IMR-90 (cell line): Measurements from ENCODE around the gene NPHP4. TPM values are rescaled to one million over a fixed set of nuclear protein-coding genes. Genes with fewer than 3 reads are reported as not detected.

Source experiments
- ATAC-seq: fragments of 200-7000 bp; cut with Tn5 transposase; 2 replicates; pipeline ENCODE4 v1.9.1; 2020; ENCODE audit warnings: low read depth, mild to moderate bottlenecking, moderate library complexity
- BruUV-seq: library from RNA; stranded (reverse); fragments of 400-500 nt; replicated peaks from 2 replicates; lab custom pipeline; 2021; lab: Mats Ljungman, UMichigan
- CTCF ChIA-PET: fragments of 300-600 bp; formaldehyde crosslinking; extraction: SDS; loops from one replicate; lab custom pipeline; 2021; ENCODE audit warnings: antibody characterized with exemption; lab: Yijun Ruan, JAX
- POLR2A ChIA-PET: fragments of 300-600 bp; sonication (Branson Sonifier 250); formaldehyde crosslinking; loops from one replicate; lab custom pipeline; 2022; ENCODE audit warnings: antibody characterized with exemption; ENCODE audit not compliant: unreplicated experiment; lab: Charles Lee
- DNase-seq: peaks from one replicate; pipeline ENCODE4 v3.0.0; 2013
- H2AFZ ChIP-seq: replicated peaks from 2 replicates; pipeline ENCODE3; 2013; ENCODE audit warnings: low read length, mild to moderate bottlenecking; ENCODE audit not compliant: poor library complexity
- H2AK5ac ChIP-seq: 2 replicates; pipeline ENCODE4 v1.6.1; 2013; ENCODE audit warnings: low read depth, low read length, inconsistent platforms
- H2AK9ac ChIP-seq: replicated peaks from 2 replicates; pipeline ENCODE3; 2013; ENCODE audit warnings: mild to moderate bottlenecking, low read depth, low read length, moderate library complexity; ENCODE audit not compliant: poor library complexity
- H2BK120ac ChIP-seq: 2 replicates; pipeline ENCODE4 v1.6.1; 2013; ENCODE audit warnings: low read depth, low read length, inconsistent platforms
- H2BK15ac ChIP-seq: 3 replicates; pipeline ENCODE4 v1.6.1; 2013; ENCODE audit warnings: low read depth, low read length, inconsistent platforms
- H2BK20ac ChIP-seq: 2 replicates; pipeline ENCODE4 v1.6.1; 2013; ENCODE audit warnings: low read depth, mild to moderate bottlenecking, inconsistent platforms, low read length, moderate library complexity
- H2BK5ac ChIP-seq: 2 replicates; pipeline ENCODE4 v1.6.1; 2013; ENCODE audit warnings: mild to moderate bottlenecking, low read depth, low read length, inconsistent platforms; ENCODE audit not compliant: poor library complexity, severe bottlenecking
- H3K14ac ChIP-seq: replicated peaks from 2 replicates; pipeline ENCODE4 v1.6.1; 2013; ENCODE audit warnings: low read depth, low read length, inconsistent platforms
- H3K18ac ChIP-seq: 2 replicates; pipeline ENCODE4 v1.6.1; 2013; ENCODE audit warnings: low read depth, low read length, control low read depth
- H3K23ac ChIP-seq: 2 replicates; pipeline ENCODE4 v1.6.1; 2013; ENCODE audit warnings: low read depth, low read length, inconsistent platforms
- H3K27ac ChIP-seq: 2 replicates; pipeline ENCODE4 v1.5.1; 2013; ENCODE audit warnings: mild to moderate bottlenecking, control low read depth, low read length; ENCODE audit not compliant: insufficient read depth
- H3K27me3 ChIP-seq: 2 replicates; pipeline ENCODE4 v1.6.1; 2013; ENCODE audit warnings: low read length; ENCODE audit not compliant: control insufficient read depth, insufficient read depth
- H3K36me3 ChIP-seq: 2 replicates; pipeline ENCODE4 v1.6.1; 2013; ENCODE audit warnings: low read length, mixed read lengths; ENCODE audit not compliant: control insufficient read depth, insufficient read depth
- H3K4ac ChIP-seq: 2 replicates; pipeline ENCODE4 v1.6.1; 2013; ENCODE audit warnings: low read depth, low read length, inconsistent platforms
- H3K4me1 ChIP-seq: 2 replicates; pipeline ENCODE4 v1.6.1; 2013; ENCODE audit warnings: low read length, mixed read lengths; ENCODE audit not compliant: control insufficient read depth, insufficient read depth
- H3K4me2 ChIP-seq: 2 replicates; pipeline ENCODE4 v1.6.1; 2013; ENCODE audit warnings: low read depth, mild to moderate bottlenecking, control low read depth, low read length, moderate library complexity
- H3K4me3 ChIP-seq: 2 replicates; pipeline ENCODE4 v1.5.1; 2013; ENCODE audit warnings: low read depth, mild to moderate bottlenecking, control low read depth, low read length, moderate library complexity; ENCODE audit not compliant: insufficient read depth
- H3K56ac ChIP-seq: 2 replicates; pipeline ENCODE4 v1.6.1; 2013; ENCODE audit warnings: low read length, inconsistent platforms; ENCODE audit not compliant: insufficient read depth; ENCODE audit errors: extremely low read depth
- H3K79me1 ChIP-seq, 2 experiments: 2 replicates each; pipeline ENCODE4 v1.6.1; 2013; ENCODE audit warnings: low read length in 2 of 2, inconsistent platforms in 1 of 2, low read depth in 1 of 2
- H3K9ac ChIP-seq: 2 replicates; pipeline ENCODE4 v1.6.1; 2013; ENCODE audit warnings: low read depth, low read length, control low read depth
- H3K9me1 ChIP-seq: 2 replicates; pipeline ENCODE4 v1.6.1; 2013; ENCODE audit warnings: low read length, inconsistent platforms; ENCODE audit not compliant: insufficient read depth
- H3K9me3 ChIP-seq: 2 replicates; pipeline ENCODE4 v1.6.1; 2013; ENCODE audit warnings: low read length; ENCODE audit not compliant: control insufficient read depth, insufficient read depth
- H4K20me1 ChIP-seq: 2 replicates; pipeline ENCODE4 v1.6.1; 2013; ENCODE audit warnings: low read length, inconsistent platforms; ENCODE audit not compliant: insufficient read depth
- H4K5ac ChIP-seq: 2 replicates; pipeline ENCODE4 v1.6.1; 2013; ENCODE audit warnings: mild to moderate bottlenecking, low read depth, low read length, control low read depth
- H4K8ac ChIP-seq, 2 experiments: 2 replicates each; pipeline ENCODE4 v1.6.1; 2013; ENCODE audit warnings: low read depth in 2 of 2, low read length in 2 of 2, control low read depth in 1 of 2, inconsistent platforms in 1 of 2
- H4K91ac ChIP-seq: 2 replicates; pipeline ENCODE4 v1.6.1; 2013; ENCODE audit warnings: low read depth, low read length, inconsistent platforms; ENCODE audit not compliant: insufficient read depth
- BHLHE40 ChIP-seq: fragments of 150-350 bp; IDR thresholded peaks from 2 replicates; pipeline ENCODE4 v1.6.1; 2016; ENCODE audit warnings: mild to moderate bottlenecking, low read depth, low read length
- CHD1 ChIP-seq: IDR thresholded peaks from 2 replicates; pipeline ENCODE4 v1.6.1; 2012; ENCODE audit warnings: low read depth, low read length, improper control_type of control experiment
- CTCF ChIP-seq: conservative IDR thresholded peaks from 2 replicates; pipeline ENCODE4 v1.5.1; 2012; ENCODE audit warnings: mild to moderate bottlenecking, low read depth, low read length, improper control_type of control experiment
- ELK1 ChIP-seq: fragments of 150-350 bp; IDR thresholded peaks from 2 replicates; pipeline ENCODE4 v1.6.1; 2016; ENCODE audit warnings: low read depth, mild to moderate bottlenecking, low read length, moderate library complexity, borderline replicate concordance
- FOS ChIP-seq: fragments of 150-350 bp; IDR thresholded peaks from 2 replicates; pipeline ENCODE4 v1.6.1; 2016; ENCODE audit warnings: low read depth, low read length
- MAFK ChIP-seq: IDR thresholded peaks from 2 replicates; pipeline ENCODE4 v1.6.1; 2012; ENCODE audit warnings: low read depth, low read length, improper control_type of control experiment
- MAZ ChIP-seq: IDR thresholded peaks from 2 replicates; pipeline ENCODE4 v1.6.1; 2012; ENCODE audit warnings: low read depth, mild to moderate bottlenecking, low read length, improper control_type of control experiment, moderate library complexity, borderline replicate concordance
- MXI1 ChIP-seq: IDR thresholded peaks from 2 replicates; pipeline ENCODE4 v1.6.1; 2012; ENCODE audit warnings: low read depth, mild to moderate bottlenecking, low read length, moderate library complexity, borderline replicate concordance
- POLR2A ChIP-seq: IDR thresholded peaks from 2 replicates; pipeline ENCODE4 v1.6.1; 2012; ENCODE audit warnings: mild to moderate bottlenecking, low read depth, low read length
- RAD21 ChIP-seq: IDR thresholded peaks from 2 replicates; pipeline ENCODE4 v1.6.1; 2012; ENCODE audit warnings: low read length, improper control_type of control experiment
- RCOR1 ChIP-seq: IDR thresholded peaks from 2 replicates; pipeline ENCODE4 v1.6.1; 2012; ENCODE audit warnings: mild to moderate bottlenecking, low read length, improper control_type of control experiment; ENCODE audit not compliant: insufficient replicate concordance
- RFX5 ChIP-seq: IDR thresholded peaks from 2 replicates; pipeline ENCODE4 v1.8.0; 2012; ENCODE audit warnings: low read depth, mild to moderate bottlenecking, low read length, moderate library complexity
- SMC3 ChIP-seq: fragments of 150-350 bp; IDR thresholded peaks from 2 replicates; pipeline ENCODE4 v1.6.1; 2016; ENCODE audit warnings: low read depth, mild to moderate bottlenecking, antibody characterized with exemption, low read length, moderate library complexity
- USF2 ChIP-seq: fragments of 150-350 bp; IDR thresholded peaks from 2 replicates; pipeline ENCODE4 v1.6.1; 2017; ENCODE audit warnings: mild to moderate bottlenecking, antibody characterized with exemption, low read length, low read depth
- WGBS, 2 experiments: methylation state at CpG; one replicate each; pipeline versions ENCODE4 v1.1.5 to v1.1.7; 2013; ENCODE audit warnings: missing lambda C conversion rate in 2 of 2; ENCODE audit not compliant: insufficient read length in 1 of 2; ENCODE audit errors: extremely low coverage in 2 of 2; 5-methylcytosine and 5-hydroxymethylcytosine counted together
- dilution Hi-C: fragments of 300-500 bp; cut with HindIII; formaldehyde crosslinking; loops from one replicate; pipeline ENCODE4 v1.14.3; 2018; ENCODE audit warnings: low sequenced_read_pairs; ENCODE audit not compliant: unreplicated experiment
- in situ Hi-C: fragments of 300-500 bp; cut with MboI; formaldehyde crosslinking; loops from 3 replicates; pipeline ENCODE4 v1.14.3; 2019; ENCODE audit warnings: low sequenced_read_pairs, inconsistent platforms, mixed read lengths
- intact Hi-C: fragments of 100-400 bp; cut with micrococcal nuclease; formaldehyde crosslinking; loops from 2 replicates; pipeline ENCODE4 v1.10.0; 2022
- polyA plus RNA-seq, 3 experiments: library from polyadenylated mRNA; depleted of rRNA; stranded (reverse); fragments of >200 nt; gene quantifications; 2 replicates each; pipeline ENCODE4 v1.2.3, GENCODE V29; 2012; ENCODE audit warnings: low replicate concordance in 1 of 3
- total RNA-seq: library from RNA; depleted of rRNA; stranded (reverse); fragments of >200 nt; gene quantifications from 2 replicates; pipeline ENCODE4 v1.2.3, GENCODE V29; 2012

Gene NPHP4
- total and polyA plus RNA-seq, 2 of the 4 experiments (the other 2 are of a cell fraction) = 2.0 to 5.5 TPM

GRCh38 chr1:5956022-5956830, 36.0 kb downstream of the NPHP4 start:
- in situ Hi-C loops (loop anchor here (25.0 kb wide), 1 partner anchor 1294 kb away; the partner anchor contains the start of gene AJAP1), intact Hi-C loops (no loop called here), dilution Hi-C loops (no loop called here)
- no peak overlapping the region for H2AFZ ChIP-seq
- H3K14ac ChIP-seq = no peak overlapping the region
- H2BK5ac ChIP-seq = no peak overlapping the region
- no peak overlapping the region for H3K27ac ChIP-seq
- ATAC-seq = no peak
- ChIA-PET POLR2A (no interaction called here), CTCF (no interaction called here)
- no TSS peak for BruUV-seq
- no peak overlapping the region for H3K4me2 ChIP-seq
- no peak overlapping the region for H2AK9ac ChIP-seq
- no peak overlapping the region for H2BK120ac ChIP-seq
- H4K91ac ChIP-seq = no peak overlapping the region
- no peak overlapping the region for H4K8ac ChIP-seq
- no peak overlapping the region for H2BK15ac ChIP-seq
- no peak for DNase-seq
- H3K9me3 ChIP-seq = no peaks in the 10 kb centered on the region
- no peak overlapping the region for H4K5ac ChIP-seq
- peaks cover 11% of the 10 kb centered on the region for H3K36me3 ChIP-seq
- no peaks in the 10 kb centered on the region for H3K4me1 ChIP-seq
- H3K9me1 ChIP-seq = no peaks in the 10 kb centered on the region
- no peak overlapping the region for H2BK20ac ChIP-seq
- H3K56ac ChIP-seq = no peak overlapping the region
- H3K4me3 ChIP-seq = no peak overlapping the region
- no peaks in the 10 kb centered on the region for H4K20me1 ChIP-seq
- TF ChIP-seq RCOR1 (no peak), RAD21 (no peak), POLR2A (no peak), BHLHE40 (no peak), FOS (no peak), MAZ (no peak), ELK1 (no peak), CTCF (no peak), USF2 (no peak), CHD1 (no peak), RFX5 (no peak), SMC3 (no peak), MAFK (no peak), MXI1 (no peak)
- no peaks in the 10 kb centered on the region for H3K79me1 ChIP-seq
- H3K27me3 ChIP-seq = no peaks in the 10 kb centered on the region
- no peak overlapping the region for H3K9ac ChIP-seq
- H3K18ac ChIP-seq = no peak overlapping the region
- WGBS, 2 experiments = 93% methylated on average over 3 of the region's 10 CpGs; no CpG with 5 or more reads in 1 of the 2 experiments
- no peak overlapping the region for H3K4ac ChIP-seq
- no peak overlapping the region for H2AK5ac ChIP-seq
- H3K23ac ChIP-seq = no peak overlapping the region
